Loucy (cell line): ENCODE results near the gene ALG3.

Experiments
- EZH2phosphoT487 ChIP-seq: fragments of 200-600 bp; IDR thresholded peaks from 2 replicates; pipeline ENCODE4 v1.6.1; 2018; ENCODE audit warnings: antibody characterized with exemption, mild to moderate bottlenecking, moderate library complexity, borderline replicate concordance
- TF ChIP-seq, protein P1 (sequence below): fragments of 200-600 bp; sonication (generic); conservative IDR thresholded peaks from 2 replicates; pipeline ENCODE4 v1.5.1; 2014; ENCODE audit warnings: mild to moderate bottlenecking, antibody characterized with exemption, low read length

GRCh38 chr3:184249412-184250166 lies 827 bp upstream of the ALG3 start, which contains the start of gene EEF1AKMT4:
- TF ChIP-seq, protein P1, sequence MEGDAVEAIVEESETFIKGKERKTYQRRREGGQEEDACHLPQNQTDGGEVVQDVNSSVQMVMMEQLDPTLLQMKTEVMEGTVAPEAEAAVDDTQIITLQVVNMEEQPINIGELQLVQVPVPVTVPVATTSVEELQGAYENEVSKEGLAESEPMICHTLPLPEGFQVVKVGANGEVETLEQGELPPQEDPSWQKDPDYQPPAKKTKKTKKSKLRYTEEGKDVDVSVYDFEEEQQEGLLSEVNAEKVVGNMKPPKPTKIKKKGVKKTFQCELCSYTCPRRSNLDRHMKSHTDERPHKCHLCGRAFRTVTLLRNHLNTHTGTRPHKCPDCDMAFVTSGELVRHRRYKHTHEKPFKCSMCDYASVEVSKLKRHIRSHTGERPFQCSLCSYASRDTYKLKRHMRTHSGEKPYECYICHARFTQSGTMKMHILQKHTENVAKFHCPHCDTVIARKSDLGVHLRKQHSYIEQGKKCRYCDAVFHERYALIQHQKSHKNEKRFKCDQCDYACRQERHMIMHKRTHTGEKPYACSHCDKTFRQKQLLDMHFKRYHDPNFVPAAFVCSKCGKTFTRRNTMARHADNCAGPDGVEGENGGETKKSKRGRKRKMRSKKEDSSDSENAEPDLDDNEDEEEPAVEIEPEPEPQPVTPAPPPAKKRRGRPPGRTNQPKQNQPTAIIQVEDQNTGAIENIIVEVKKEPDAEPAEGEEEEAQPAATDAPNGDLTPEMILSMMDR: peak; percentile 54
- TF ChIP-seq EZH2phosphoT487: no peak
